Measurements from ENCODE around the gene BTC.

The BTC gene

DNA sequence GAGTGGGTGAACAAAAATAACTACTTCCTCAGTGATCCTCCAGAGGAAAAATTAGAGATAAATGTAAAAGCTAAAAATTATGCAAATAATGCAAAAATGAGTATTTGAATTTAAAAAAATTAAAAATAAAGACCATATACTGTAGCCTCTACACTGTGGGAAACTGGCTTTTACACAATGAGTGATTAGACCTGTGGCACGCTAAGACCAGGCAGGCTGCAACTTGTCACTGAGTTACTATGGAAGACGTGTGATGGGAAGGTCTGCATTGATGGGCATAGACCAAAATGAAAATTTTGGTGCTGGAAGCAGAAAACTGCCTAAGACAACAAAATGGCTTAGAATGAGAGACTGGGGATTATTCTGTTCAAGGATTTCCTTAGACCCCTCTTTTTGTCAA is 30.2 kb downstream of the BTC start:
- Histone ChIP-seq H2AK5ac (ENCODE audit: low read depth, low read length) (no peak overlapping the region), H3K36me3 (replicated peaks in 1 of 2; ENCODE audit: control insufficient read depth in 2 of 2, insufficient read depth in 2 of 2, low read length in 2 of 2) (no peaks in the 10 kb centered on the region), H2BK12ac (ENCODE audit: low read length) (no peak overlapping the region), H3K79me1 (ENCODE audit: low read depth, low read length) (no peaks in the 10 kb centered on the region), H3K4me2 (ENCODE audit: insufficient read depth, low read length, poor library complexity, severe bottlenecking) (no peak overlapping the region), H3K27me3 (ENCODE audit: control insufficient read depth in 3 of 3, insufficient read depth in 3 of 3, low read depth in 1 of 3, low read length in 3 of 3) (no peaks in the 10 kb centered on the region), H3K23ac (ENCODE audit: low read depth, low read length, poor library complexity) (no peak overlapping the region), H3K14ac (ENCODE audit: low read length) (no peak overlapping the region), H3K4ac (ENCODE audit: low read length) (no peak overlapping the region), H3K27ac (replicated peaks; ENCODE audit: low read length) (no peak overlapping the region), H2AFZ (ENCODE audit: low read length) (no peak overlapping the region), H3K9ac (ENCODE audit: low read depth, low read length, poor library complexity) (no peak overlapping the region), H4K91ac (ENCODE audit: low read depth, low read length, poor library complexity) (no peak overlapping the region), H2BK120ac (ENCODE audit: low read depth, low read length) (no peak overlapping the region), H4K8ac (ENCODE audit: low read depth, low read length) (no peak overlapping the region), H3K4me3 (ENCODE audit: low read length in 2 of 2) (no peak overlapping the region), H3K18ac (ENCODE audit: low read length) (no peak overlapping the region), H3K4me1 (ENCODE audit: control insufficient read depth in 2 of 2, insufficient read depth in 1 of 2, low read depth in 1 of 2, low read length in 2 of 2) (no peaks in the 10 kb centered on the region), H2BK15ac (ENCODE audit: low read length) (no peak overlapping the region), H3K9me3 (replicated peaks in 1 of 2; ENCODE audit: control insufficient read depth in 2 of 2, insufficient read depth in 1 of 2, low read depth in 1 of 2, low read length in 2 of 2) (no peaks in the 10 kb centered on the region), H2BK5ac (ENCODE audit: low read length) (no peak overlapping the region)
- no peak for DNase-seq (ENCODE audit: low spot score)
- WGBS, 2 donors (ENCODE audit: extremely low coverage in 2 of 2, insufficient read length in 2 of 2, insufficient replicate concordance in 1 of 2) = no CpG with 5 or more reads among the region's 2 CpGs

GRCh38 chr4:74758551-74759145 is 35.7 kb downstream of the BTC start:
- Histone ChIP-seq H2AK5ac (ENCODE audit: low read depth, low read length) (no peak overlapping the region), H3K27me3 (ENCODE audit: control insufficient read depth in 3 of 3, insufficient read depth in 3 of 3, low read depth in 1 of 3, low read length in 3 of 3) (no peaks in the 10 kb centered on the region), H2BK5ac (ENCODE audit: low read length) (no peak overlapping the region), H3K4me3 (ENCODE audit: low read length in 2 of 2) (no peak overlapping the region), H3K36me3 (replicated peaks in 1 of 2; ENCODE audit: control insufficient read depth in 2 of 2, insufficient read depth in 2 of 2, low read length in 2 of 2) (no peaks in the 10 kb centered on the region), H2AFZ (ENCODE audit: low read length) (no peak overlapping the region), H2BK120ac (ENCODE audit: low read depth, low read length) (no peak overlapping the region), H3K4ac (ENCODE audit: low read length) (no peak overlapping the region), H2BK12ac (ENCODE audit: low read length) (no peak overlapping the region), H3K9me3 (replicated peaks in 1 of 2; ENCODE audit: control insufficient read depth in 2 of 2, insufficient read depth in 1 of 2, low read depth in 1 of 2, low read length in 2 of 2) (no peaks in the 10 kb centered on the region), H3K9ac (ENCODE audit: low read depth, low read length, poor library complexity) (no peak overlapping the region), H3K23ac (ENCODE audit: low read depth, low read length, poor library complexity) (no peak overlapping the region), H4K91ac (ENCODE audit: low read depth, low read length, poor library complexity) (no peak overlapping the region), H3K18ac (ENCODE audit: low read length) (no peak overlapping the region), H3K4me1 (ENCODE audit: control insufficient read depth in 2 of 2, insufficient read depth in 1 of 2, low read depth in 1 of 2, low read length in 2 of 2) (peaks cover 0 to 7% of the 10 kb centered on the region in 2 donors), H3K4me2 (ENCODE audit: insufficient read depth, low read length, poor library complexity, severe bottlenecking) (no peak overlapping the region), H3K14ac (ENCODE audit: low read length) (no peak overlapping the region), H3K79me1 (ENCODE audit: low read depth, low read length) (no peaks in the 10 kb centered on the region), H2BK15ac (ENCODE audit: low read length) (no peak overlapping the region), H3K27ac (replicated peaks; ENCODE audit: low read length) (no peak overlapping the region), H4K8ac (ENCODE audit: low read depth, low read length) (no peak overlapping the region)
- DNase-seq (ENCODE audit: low spot score) = no peak
- WGBS, 2 donors (ENCODE audit: extremely low coverage in 2 of 2, insufficient read length in 2 of 2, insufficient replicate concordance in 1 of 2) = no CpG with 5 or more reads among the region's 5 CpGs

DNA sequence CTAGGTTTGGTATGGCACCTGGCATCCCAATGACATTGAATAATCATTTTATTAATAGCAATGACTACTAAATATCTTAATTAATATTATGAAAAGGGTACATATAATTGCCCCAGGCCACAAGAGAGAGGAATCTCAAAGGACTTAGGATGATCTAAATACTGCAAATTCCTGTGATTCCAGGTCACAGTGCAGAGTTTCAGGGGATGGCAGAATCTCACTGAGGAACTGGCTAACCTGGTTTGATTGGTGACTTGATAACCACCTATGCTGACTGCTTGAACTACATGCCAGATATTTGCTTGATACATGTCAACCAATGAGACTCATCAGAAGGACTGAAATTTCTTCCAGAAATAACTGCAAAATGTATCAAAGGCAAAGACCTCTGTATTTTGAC is 37.2 kb downstream of the BTC start:
- no peak overlapping the region for H2AK5ac ChIP-seq (ENCODE audit: low read depth, low read length)
- no peak overlapping the region for H3K9ac ChIP-seq (ENCODE audit: low read depth, low read length, poor library complexity)
- no peak overlapping the region for H3K4ac ChIP-seq (ENCODE audit: low read length)
- no peaks in the 10 kb centered on the region for H3K79me1 ChIP-seq (ENCODE audit: low read depth, low read length)
- no peak overlapping the region for H2BK5ac ChIP-seq (ENCODE audit: low read length)
- H3K4me2 ChIP-seq (ENCODE audit: insufficient read depth, low read length, poor library complexity, severe bottlenecking) = no peak overlapping the region
- H4K91ac ChIP-seq (ENCODE audit: low read depth, low read length, poor library complexity) = no peak overlapping the region
- no peaks in the 10 kb centered on the region for H3K27me3 ChIP-seq (ENCODE audit: control insufficient read depth in 3 of 3, insufficient read depth in 3 of 3, low read depth in 1 of 3, low read length in 3 of 3)
- H3K4me3 ChIP-seq (ENCODE audit: low read length in 2 of 2) = no peak overlapping the region
- no peak overlapping the region for H2BK120ac ChIP-seq (ENCODE audit: low read depth, low read length)
- H2AFZ ChIP-seq (ENCODE audit: low read length) = no peak overlapping the region
- no peaks in the 10 kb centered on the region for H3K9me3 ChIP-seq (replicated peaks in 1 of 2; ENCODE audit: control insufficient read depth in 2 of 2, insufficient read depth in 1 of 2, low read depth in 1 of 2, low read length in 2 of 2)
- H3K14ac ChIP-seq (ENCODE audit: low read length) = no peak overlapping the region
- H2BK15ac ChIP-seq (ENCODE audit: low read length) = no peak overlapping the region
- H3K18ac ChIP-seq (ENCODE audit: low read length) = no peak overlapping the region
- no peak overlapping the region for H3K23ac ChIP-seq (ENCODE audit: low read depth, low read length, poor library complexity)
- peaks cover 0 to 7% of the 10 kb centered on the region in 2 donors for H3K4me1 ChIP-seq (ENCODE audit: control insufficient read depth in 2 of 2, insufficient read depth in 1 of 2, low read depth in 1 of 2, low read length in 2 of 2)
- no peaks in the 10 kb centered on the region for H3K36me3 ChIP-seq (replicated peaks in 1 of 2; ENCODE audit: control insufficient read depth in 2 of 2, insufficient read depth in 2 of 2, low read length in 2 of 2)
- no peak overlapping the region for H3K27ac ChIP-seq (replicated peaks; ENCODE audit: low read length)
- no peak overlapping the region for H4K8ac ChIP-seq (ENCODE audit: low read depth, low read length)
- H2BK12ac ChIP-seq (ENCODE audit: low read length) = no peak overlapping the region
- no peak for DNase-seq (ENCODE audit: low spot score)

- no peak overlapping the region for H2BK120ac ChIP-seq (ENCODE audit: low read depth, low read length)
- H2BK5ac ChIP-seq (ENCODE audit: low read length) = no peak overlapping the region
- H2AFZ ChIP-seq (ENCODE audit: low read length) = no peak overlapping the region
- no peak overlapping the region for H3K4me3 ChIP-seq (ENCODE audit: low read length in 2 of 2)
- peaks cover 0 to 7% of the 10 kb centered on the region in 2 donors for H3K4me1 ChIP-seq (ENCODE audit: control insufficient read depth in 2 of 2, insufficient read depth in 1 of 2, low read depth in 1 of 2, low read length in 2 of 2)
- no peaks in the 10 kb centered on the region for H3K9me3 ChIP-seq (replicated peaks in 1 of 2; ENCODE audit: control insufficient read depth in 2 of 2, insufficient read depth in 1 of 2, low read depth in 1 of 2, low read length in 2 of 2)
- no peak overlapping the region for H3K9ac ChIP-seq (ENCODE audit: low read depth, low read length, poor library complexity)
- no peak overlapping the region for H2BK15ac ChIP-seq (ENCODE audit: low read length)
- no peak overlapping the region for H3K27ac ChIP-seq (replicated peaks; ENCODE audit: low read length)
- no peak overlapping the region for H3K4me2 ChIP-seq (ENCODE audit: insufficient read depth, low read length, poor library complexity, severe bottlenecking)
- H4K91ac ChIP-seq (ENCODE audit: low read depth, low read length, poor library complexity) = no peak overlapping the region
- DNase-seq (ENCODE audit: low spot score) = no peak
- H3K36me3 ChIP-seq (replicated peaks in 1 of 2; ENCODE audit: control insufficient read depth in 2 of 2, insufficient read depth in 2 of 2, low read length in 2 of 2) = no peaks in the 10 kb centered on the region
- H2AK5ac ChIP-seq (ENCODE audit: low read depth, low read length) = no peak overlapping the region
- no CpG with 5 or more reads among the region's 7 CpGs for WGBS, 2 donors (ENCODE audit: extremely low coverage in 2 of 2, insufficient read length in 2 of 2, insufficient replicate concordance in 1 of 2)
- no peak overlapping the region for H3K4ac ChIP-seq (ENCODE audit: low read length)
- no peaks in the 10 kb centered on the region for H3K79me1 ChIP-seq (ENCODE audit: low read depth, low read length)
- no peak overlapping the region for H3K23ac ChIP-seq (ENCODE audit: low read depth, low read length, poor library complexity)
- peak overlapping the region; percentile 20 for H3K18ac ChIP-seq (ENCODE audit: low read length)
- peak overlapping the region; percentile 19 for H4K8ac ChIP-seq (ENCODE audit: low read depth, low read length)
- H3K14ac ChIP-seq (ENCODE audit: low read length) = no peak overlapping the region
- no peaks in the 10 kb centered on the region for H3K27me3 ChIP-seq (ENCODE audit: control insufficient read depth in 3 of 3, insufficient read depth in 3 of 3, low read depth in 1 of 3, low read length in 3 of 3)
- no peak overlapping the region for H2BK12ac ChIP-seq (ENCODE audit: low read length)
Measured at GRCh38 chr4:74755486-74755885, 38.8 kb downstream of the BTC start.
